K562 (cell line): ENCODE measurements around the gene SACM1L. TPM values are rescaled to one million over a fixed set of nuclear protein-coding genes. Genes with fewer than 3 reads are reported as not detected.

Experiments used
- ATF7 ChIP-seq: fragments of 450-650 bp; IDR thresholded peaks from 2 replicates; pipeline ENCODE4 v1.7.1; 2014; ENCODE audit warnings: mild to moderate bottlenecking, moderate library complexity
- DACH1 ChIP-seq: fragments of 450-650 bp; IDR thresholded peaks from 2 replicates; pipeline ENCODE4 v1.6.1; 2018; ENCODE audit not compliant: partially characterized antibody
- KDM2B ChIP-seq: fragments of 250-450 bp; sonication (Bioruptor Pico); IDR thresholded peaks from 2 replicates; pipeline ENCODE4 v1.8.0; 2021; ENCODE audit warnings: mild to moderate bottlenecking, moderate library complexity
- MNT ChIP-seq, 2 experiments: fragments of 450-650 bp; conservative IDR thresholded peaks; 2 replicates each; pipeline ENCODE4 v1.6.1; 2017; ENCODE audit warnings: mild to moderate bottlenecking in 2 of 2, moderate library complexity in 2 of 2
- REST ChIP-seq, 2 experiments: fragments of 450-650 bp; formaldehyde crosslinking in 1 of 2; IDR thresholded peaks; 2 replicates each; pipeline versions ENCODE4 v1.4.0 to v1.6.1; 2014 to 2020; ENCODE audit warnings: mild to moderate bottlenecking in 2 of 2, borderline replicate concordance in 1 of 2, low read depth in 1 of 2
- TAF1 ChIP-seq: IDR thresholded peaks from 2 replicates; pipeline ENCODE4 v1.6.1; 2011; ENCODE audit warnings: mild to moderate bottlenecking, low read length, moderate library complexity; ENCODE audit not compliant: insufficient read depth, control insufficient read depth, severe bottlenecking; ENCODE audit errors: extremely low read depth
- polyA plus RNA-seq, 8 experiments: library from polyadenylated mRNA; depleted of rRNA in 4 of 8; stranded (reverse) in 5 of 8; unstranded in 3 of 8; fragments of >200 nt; fragmentation: Nextera tagmentation in 2 of 8; fragmentation: Illumina TruSeq in 1 of 8; extraction: Ambion mirVana in 2 of 8; extraction: Trizol in 1 of 8; gene quantifications; 2 replicates each; pipeline versions ENCODE4 v1.2.1 to v1.2.3, GENCODE V29; 2011 to 2014; ENCODE audit warnings: inconsistent platforms in 1 of 8, missing spikeins in 1 of 8
- total RNA-seq, 7 experiments: library from RNA; depleted of rRNA in 6 of 7; stranded (reverse); fragments of >200 nt in 6 of 7; fragmentation: Illumina TruSeq in 2 of 7; extraction: Trizol in 2 of 7; gene quantifications; 2 replicates each; pipeline versions ENCODE4 v1.2.1 to v1.2.3, GENCODE V29; 2011 to 2021; ENCODE audit warnings: low replicate concordance in 1 of 7

Gene SACM1L
- total and polyA plus RNA-seq, 9 of the 15 experiments (the other 6 are each of a cell fraction or from before 2014, with no cell fraction given), result 25.7 to 67.2 (median 40.3) TPM

DNA sequence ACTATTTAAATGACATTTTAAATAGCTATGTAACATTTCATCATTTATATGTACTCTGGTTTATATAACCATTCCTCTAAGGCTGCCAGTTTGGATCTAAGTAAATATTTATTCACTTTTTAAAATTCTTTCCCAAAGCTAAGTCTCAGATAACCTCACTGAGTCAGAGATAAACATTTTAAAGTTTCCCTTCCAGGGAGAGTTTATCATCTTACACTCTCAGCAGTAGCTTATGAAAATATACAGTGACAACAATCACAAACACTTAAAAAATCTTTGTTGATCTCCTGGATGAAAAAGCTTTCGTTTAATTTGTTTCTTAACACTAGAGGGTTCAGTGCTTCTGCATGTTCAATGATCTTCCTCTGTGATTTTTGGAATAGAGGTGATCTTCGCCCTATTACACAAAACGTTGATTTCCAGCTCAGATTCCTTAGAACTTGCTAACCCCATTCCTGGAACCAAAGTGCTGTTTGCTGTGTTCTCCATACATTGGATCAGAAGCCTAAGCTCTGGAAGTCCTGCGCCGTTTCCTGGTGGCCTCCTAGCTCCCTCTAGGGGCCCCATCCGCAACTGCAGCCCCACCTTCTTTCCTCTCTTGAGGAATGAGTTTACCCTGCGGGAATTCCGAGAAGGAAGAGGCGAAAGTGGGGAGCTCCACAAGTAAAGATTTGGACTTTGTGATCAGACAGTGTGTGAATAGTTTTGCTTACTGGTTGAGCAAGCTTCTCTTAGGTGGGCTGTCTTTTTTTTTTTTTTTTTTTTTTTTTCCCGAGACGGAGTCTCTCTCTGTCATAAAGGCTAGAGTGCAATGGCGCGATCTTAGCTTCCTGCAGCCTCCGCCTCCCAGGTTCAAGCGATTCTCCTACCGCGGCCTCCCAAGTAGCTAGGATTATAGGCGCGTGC is 29.3 kb upstream of the SACM1L start (continued):
- TF ChIP-seq REST (IDR thresholded peaks at IDR 0.05; ENCODE audit: borderline replicate concordance) (peak; percentile 45; the same call in 1 of the 2 replicates), REST (CRISPR knock-in tag; IDR thresholded peaks at IDR 0.05; ENCODE audit: low read depth) (no peak), TAF1 (no peak), ATF7 (peak; percentile 19; the same call in 1 of the 2 replicates), MNT (conservative IDR thresholded peaks at IDR 0.05) (0 out of 4 replicates have a peak, but pooled peaks of 1 of the 2 experiments have one; percentile 8), KDM2B (CRISPR knock-in tag) (no peak), DACH1 (no peak)
